Vagina (tissue), 2 donors: ENCODE measurements around the gene ACVR1.

Experiments used
- CTCF ChIP-seq, 3 experiments: fragments of 450-650 bp in 2 of 3; fragments of 200-600 bp in 1 of 3; sonication (generic) in 1 of 3; IDR thresholded peaks; one replicate each; pipeline ENCODE4 v1.5.1; 2017 to 2019; ENCODE audit warnings: antibody characterized with exemption in 3 of 3, mild to moderate bottlenecking in 2 of 3, moderate library complexity in 2 of 3
- POLR2A ChIP-seq, 2 donors: fragments of 450-650 bp; IDR thresholded peaks; one replicate each; pipeline ENCODE4 v1.6.1; 2017; ENCODE audit warnings: antibody characterized with exemption in 2 of 2, mild to moderate bottlenecking in 2 of 2, moderate library complexity in 2 of 2
- POLR2AphosphoS5 ChIP-seq, 2 donors: sonication (generic); formaldehyde crosslinking; IDR thresholded peaks; one replicate each; pipeline ENCODE4 v1.9.0; 2017; ENCODE audit warnings: antibody characterized with exemption in 2 of 2, mild to moderate bottlenecking in 2 of 2, low read depth in 1 of 2; ENCODE audit not compliant: insufficient read depth in 1 of 2

- TF ChIP-seq CTCF (IDR thresholded peaks at IDR 0.05) (no peak), POLR2A (IDR thresholded peaks at IDR 0.05) (no peak), POLR2AphosphoS5 (IDR thresholded peaks at IDR 0.05; ENCODE audit: insufficient read depth in 1 of 2, low read depth in 1 of 2) (no peak)
Measured at GRCh38 chr2:157827377-157827776, 48.8 kb downstream of the ACVR1 start.
